ENCODE data around the gene ITGA2B. TPM values are rescaled to one million over a fixed set of nuclear protein-coding genes. Genes with fewer than 3 reads are reported as not detected.
A peak's percentile ranks its signal among the peaks of the same experiment; 100 is the strongest.
"Not testable (repeated sequence)": the region's sequence is repeated elsewhere in the genome, so short reads cannot be mapped to it uniquely, and the experiment has no call there.

ITGA2B gene
- total RNA-seq, 1 donor from 2014 or later, result 0.44 TPM

DNA sequence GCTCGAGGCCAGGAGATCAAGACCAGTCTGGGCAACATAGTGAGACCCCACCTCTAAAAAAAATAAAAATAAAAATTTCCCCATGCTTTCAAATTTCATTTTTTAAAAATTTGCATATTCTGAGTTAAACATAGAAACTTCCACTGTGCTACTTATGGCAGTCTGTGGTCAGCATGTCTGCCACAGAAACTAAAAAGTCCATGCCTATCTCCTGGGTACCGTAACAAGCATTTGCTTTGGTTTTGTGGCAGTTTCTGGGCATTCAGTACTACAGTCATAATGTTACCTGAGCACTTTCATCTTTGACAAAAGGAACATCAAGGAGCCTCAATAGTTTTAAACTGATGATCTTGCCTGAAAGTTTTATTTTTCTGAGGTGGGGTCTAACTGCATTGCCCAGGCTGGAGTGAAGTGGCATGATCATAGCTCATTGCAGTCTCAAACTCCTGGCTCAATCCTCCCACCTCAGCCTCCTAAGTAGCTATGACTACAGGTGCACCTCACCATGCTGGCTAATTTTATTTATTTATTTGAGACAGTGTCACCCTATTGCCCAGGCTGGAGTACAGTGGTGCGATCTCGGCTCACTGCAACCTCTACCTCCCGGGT is 13.2 kb upstream of the ITGA2B start:
- Mint-ChIP-seq H3K27me3 (ENCODE audit: insufficient read depth) (no peaks in the 10 kb centered on the region), H3K36me3 (ENCODE audit: low read depth) (peaks cover 33% of the 10 kb centered on the region), H3K27ac (peak overlapping the region; percentile 31), H3K9me3 (no peaks in the 10 kb centered on the region), H3K4me1 (ENCODE audit: low read depth) (peaks cover 8% of the 10 kb centered on the region), H3K4me3 (no peak overlapping the region)
- intact Hi-C loops (cut with micrococcal nuclease), result loop anchor here (2.0 kb wide), 1 partner anchor 14 kb away; no protein-coding TSS in a partner anchor
- DNase-seq (ENCODE audit: low spot score), result no peak

DNA sequence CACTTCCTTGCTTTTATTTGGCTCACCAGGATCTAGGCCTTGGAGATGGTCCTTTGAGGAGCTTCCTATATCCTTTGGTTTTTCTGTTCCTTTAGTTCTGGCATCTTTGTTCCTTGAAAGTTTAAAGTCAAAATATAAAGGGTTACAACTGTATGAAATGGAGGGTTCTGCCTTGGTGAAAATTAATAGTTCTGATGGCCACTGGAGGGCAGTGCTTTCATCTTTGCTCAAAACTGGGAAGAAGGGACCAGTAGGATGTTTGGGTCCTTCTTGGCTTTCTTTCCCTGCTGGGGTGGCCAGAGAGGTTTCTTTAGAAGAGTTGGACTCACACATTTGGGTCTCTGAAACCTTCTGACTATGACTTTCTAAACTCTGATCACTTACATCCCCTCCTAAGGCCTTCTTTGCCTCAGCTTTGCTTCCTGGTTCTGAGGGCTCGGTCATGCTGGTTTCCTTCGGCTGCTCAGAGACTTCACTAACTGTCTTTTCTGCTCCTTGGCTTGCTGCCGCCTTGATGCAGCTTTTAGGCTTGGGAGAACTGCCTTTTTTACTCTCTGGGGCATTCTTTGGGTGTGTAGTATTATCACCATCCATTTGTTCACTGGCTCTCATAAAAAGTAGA is 10.9 kb upstream of the ITGA2B start:
- Mint-ChIP-seq H3K27ac (no peak overlapping the region), H3K27me3 (ENCODE audit: insufficient read depth) (no peaks in the 10 kb centered on the region), H3K9me3 (no peaks in the 10 kb centered on the region), H3K4me3 (no peak overlapping the region), H3K36me3 (ENCODE audit: low read depth) (peaks cover 37% of the 10 kb centered on the region), H3K4me1 (ENCODE audit: low read depth) (peaks cover 8% of the 10 kb centered on the region)
- intact Hi-C loops (cut with micrococcal nuclease), result loop anchor here (1.0 kb wide), 1 partner anchor 123 kb away; no protein-coding TSS in a partner anchor
- no peak for DNase-seq (ENCODE audit: low spot score)

DNA sequence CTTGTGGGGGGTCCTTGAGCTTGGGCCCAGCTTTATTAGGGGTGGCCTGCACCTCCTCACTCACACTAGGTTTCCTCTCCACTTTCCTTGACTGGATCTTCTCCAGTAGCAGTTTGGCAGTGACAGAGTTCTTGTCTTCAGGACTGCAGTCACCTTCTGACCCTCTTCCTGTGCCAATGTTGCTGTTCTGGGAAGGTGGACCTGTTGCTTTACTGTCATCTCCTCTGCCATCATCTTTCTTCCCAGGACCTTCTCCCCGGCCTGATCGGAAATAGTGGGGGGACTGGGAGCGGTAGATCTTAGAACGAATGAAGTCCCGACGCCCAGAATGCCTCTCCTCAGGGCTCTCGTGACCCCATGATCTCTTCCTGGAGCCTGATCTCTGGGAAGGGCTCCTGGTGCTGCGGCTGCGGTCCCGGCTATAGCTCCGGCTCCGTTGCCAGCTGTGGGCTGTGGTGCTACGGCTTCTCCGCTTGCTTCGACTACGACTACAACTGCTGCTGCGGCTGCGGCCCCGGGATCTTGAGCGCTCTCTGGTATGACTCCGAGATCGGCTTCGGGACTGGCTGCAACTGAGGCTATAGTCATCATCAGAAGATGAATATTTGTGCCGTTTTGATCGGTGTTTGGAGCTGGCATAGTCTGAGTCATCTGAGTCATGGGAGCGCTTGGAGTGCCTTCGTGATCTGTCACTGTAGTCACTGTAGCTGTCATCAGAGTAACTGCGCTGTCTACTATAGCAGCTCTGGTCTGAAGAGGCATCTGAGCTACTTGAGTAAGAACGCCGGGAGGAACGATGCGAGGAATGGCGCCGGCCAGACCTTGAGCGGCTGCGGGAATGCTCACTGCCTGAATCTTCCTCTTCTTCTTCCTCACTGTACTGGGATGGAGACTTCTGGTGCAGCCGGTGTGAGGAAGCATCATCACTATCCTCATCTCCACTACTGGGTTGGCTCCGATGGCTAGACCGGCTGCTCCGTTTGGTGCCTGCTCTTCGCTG is 9.5 kb upstream of the ITGA2B start:
- no peaks in the 10 kb centered on the region for H3K9me3 Mint-ChIP-seq
- no peaks in the 10 kb centered on the region for H3K27me3 Mint-ChIP-seq (ENCODE audit: insufficient read depth)
- H3K27ac Mint-ChIP-seq, result no peak overlapping the region
- no peak for DNase-seq (ENCODE audit: low spot score)
- intact Hi-C loops (cut with micrococcal nuclease), result no loop called here
- no peak overlapping the region for H3K4me3 Mint-ChIP-seq
- peaks cover 35% of the 10 kb centered on the region for H3K36me3 Mint-ChIP-seq (ENCODE audit: low read depth)
- peaks cover 8% of the 10 kb centered on the region for H3K4me1 Mint-ChIP-seq (ENCODE audit: low read depth)

DNA sequence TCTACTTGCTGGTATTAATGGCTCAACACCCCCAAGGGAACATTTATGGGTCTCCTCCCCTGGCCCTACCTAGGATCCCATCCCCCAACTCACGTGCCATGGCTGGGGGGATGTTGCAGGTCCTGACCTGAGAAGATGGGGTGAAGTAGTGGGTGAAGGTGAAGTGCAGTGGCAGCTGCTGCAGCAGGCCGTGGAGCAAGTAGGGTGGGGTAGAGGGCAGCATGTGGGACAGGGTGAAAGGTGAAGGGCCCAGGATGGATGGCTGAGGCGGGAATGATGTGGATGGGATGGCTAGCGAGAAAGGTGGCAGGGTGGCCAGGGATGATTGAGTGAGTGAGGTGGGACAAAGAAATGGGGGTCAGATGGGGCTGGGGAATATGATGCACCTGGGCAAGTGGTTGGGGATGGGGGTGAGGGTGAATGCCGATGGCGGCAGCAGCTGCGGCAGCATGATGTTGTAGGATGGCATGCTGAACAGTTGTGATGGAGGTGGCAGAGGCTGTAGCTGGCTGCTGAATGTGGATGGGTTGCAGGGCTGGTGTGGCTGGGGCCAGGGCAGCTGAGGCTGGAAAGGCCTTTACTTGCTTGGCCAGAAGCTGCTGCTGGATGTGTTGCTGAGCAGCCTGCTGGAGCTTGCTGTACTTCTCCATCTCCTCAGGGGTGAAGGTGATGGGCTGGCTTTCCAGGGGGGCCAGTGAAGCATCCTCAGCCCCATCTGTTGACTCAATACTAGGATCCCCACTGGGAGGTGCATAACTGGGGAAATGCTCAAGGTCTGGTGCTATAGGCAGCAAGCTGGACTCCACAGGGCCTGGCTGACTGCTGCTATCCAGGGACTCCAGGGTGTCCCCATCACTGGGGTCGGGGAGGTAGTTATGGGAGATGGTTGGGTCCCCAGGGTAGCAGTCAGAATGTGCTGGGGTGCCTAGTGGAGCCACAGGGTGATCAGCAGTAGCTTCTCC is 8.3 kb upstream of the ITGA2B start:
- Mint-ChIP-seq H3K9me3 (no peaks in the 10 kb centered on the region), H3K27ac (no peak overlapping the region), H3K36me3 (ENCODE audit: low read depth) (peaks cover 33% of the 10 kb centered on the region), H3K27me3 (ENCODE audit: insufficient read depth) (no peaks in the 10 kb centered on the region), H3K4me3 (no peak overlapping the region), H3K4me1 (ENCODE audit: low read depth) (peaks cover 12% of the 10 kb centered on the region)
- intact Hi-C loops (cut with micrococcal nuclease), result no loop called here
- no peak for DNase-seq (ENCODE audit: low spot score)

DNA sequence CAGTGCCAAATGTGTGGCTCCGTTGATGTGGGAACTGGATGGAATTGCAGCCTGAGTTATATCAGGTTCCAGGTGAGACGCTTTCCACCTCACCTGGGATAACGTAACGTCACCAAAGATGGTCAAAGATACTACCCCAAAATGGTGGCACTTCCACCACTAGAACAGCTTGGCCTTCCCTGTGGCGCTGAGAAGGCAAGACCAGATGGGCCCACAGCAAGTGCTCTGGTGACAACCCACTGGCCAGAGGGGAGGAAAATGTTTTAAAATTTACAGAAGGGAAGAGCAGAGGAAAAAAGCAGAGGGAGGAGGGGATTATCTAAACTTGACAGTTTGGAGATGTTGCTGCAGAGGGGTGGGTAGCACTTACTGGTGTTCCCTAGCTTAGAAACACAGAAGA is 7.5 kb upstream of the ITGA2B start:
- H3K4me3 Mint-ChIP-seq, result no peak overlapping the region
- H3K4me1 Mint-ChIP-seq (ENCODE audit: low read depth), result peaks cover 7% of the 10 kb centered on the region
- no peak for DNase-seq (ENCODE audit: low spot score)
- intact Hi-C loops (cut with micrococcal nuclease), result no loop called here
- H3K9me3 Mint-ChIP-seq, result no peaks in the 10 kb centered on the region
- no peak overlapping the region for H3K27ac Mint-ChIP-seq
- H3K36me3 Mint-ChIP-seq (ENCODE audit: low read depth), result peaks cover 30% of the 10 kb centered on the region
- no peaks in the 10 kb centered on the region for H3K27me3 Mint-ChIP-seq (ENCODE audit: insufficient read depth)

DNA sequence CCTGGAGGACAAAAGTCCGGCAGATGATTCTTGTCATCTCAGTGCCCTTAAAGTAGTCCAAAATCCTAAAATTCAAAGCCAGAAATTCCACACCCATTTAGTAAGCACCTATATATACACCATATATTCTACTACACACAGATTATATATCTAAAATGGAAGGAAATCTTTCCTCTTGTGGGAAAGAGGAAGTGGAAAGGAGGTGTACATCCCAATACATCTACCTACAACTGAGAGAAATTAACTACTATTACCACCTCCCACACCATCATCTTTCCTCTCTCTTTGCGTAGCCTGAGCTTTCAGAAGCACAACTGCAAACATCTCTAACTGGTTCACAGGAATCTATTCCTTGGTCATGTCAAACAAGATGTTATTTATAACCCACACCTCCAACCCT is 5.4 kb upstream of the ITGA2B start:
- no peaks in the 10 kb centered on the region for H3K9me3 Mint-ChIP-seq
- peaks cover 7% of the 10 kb centered on the region for H3K4me1 Mint-ChIP-seq (ENCODE audit: low read depth)
- no peaks in the 10 kb centered on the region for H3K27me3 Mint-ChIP-seq (ENCODE audit: insufficient read depth)
- H3K36me3 Mint-ChIP-seq (ENCODE audit: low read depth), result peaks cover 22% of the 10 kb centered on the region
- no peak overlapping the region for H3K27ac Mint-ChIP-seq
- DNase-seq (ENCODE audit: low spot score), result no peak
- intact Hi-C loops (cut with micrococcal nuclease), result no loop called here
- no peak overlapping the region for H3K4me3 Mint-ChIP-seq

DNA sequence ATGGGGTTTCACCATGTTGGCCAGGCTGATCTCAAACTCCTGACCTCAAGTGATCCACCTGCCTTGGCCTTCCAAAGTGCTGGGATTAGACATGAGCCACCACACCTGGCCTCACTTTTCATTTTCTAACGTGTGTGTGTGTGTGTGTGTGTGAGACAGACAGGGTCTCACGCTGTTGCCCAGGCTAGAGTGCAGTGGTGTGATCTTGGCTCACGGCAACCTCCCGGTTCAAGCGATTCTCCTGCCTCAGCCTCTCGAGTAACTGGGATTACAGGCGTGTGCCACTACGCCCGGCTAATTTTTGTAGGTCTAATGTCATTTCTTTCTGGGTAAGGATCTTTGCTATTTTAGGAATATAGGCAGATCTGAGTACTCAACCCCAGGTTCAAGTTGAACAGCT is 4.7 kb upstream of the ITGA2B start:
- H3K36me3 Mint-ChIP-seq (ENCODE audit: low read depth), result peaks cover 16% of the 10 kb centered on the region
- H3K27me3 Mint-ChIP-seq (ENCODE audit: insufficient read depth); H3K27ac Mint-ChIP-seq; intact Hi-C loops (cut with micrococcal nuclease); H3K9me3 Mint-ChIP-seq; DNase-seq (ENCODE audit: low spot score); H3K4me3 Mint-ChIP-seq: not testable (repeated sequence)
- H3K4me1 Mint-ChIP-seq (ENCODE audit: low read depth), result peaks cover 13% of the 10 kb centered on the region

DNA sequence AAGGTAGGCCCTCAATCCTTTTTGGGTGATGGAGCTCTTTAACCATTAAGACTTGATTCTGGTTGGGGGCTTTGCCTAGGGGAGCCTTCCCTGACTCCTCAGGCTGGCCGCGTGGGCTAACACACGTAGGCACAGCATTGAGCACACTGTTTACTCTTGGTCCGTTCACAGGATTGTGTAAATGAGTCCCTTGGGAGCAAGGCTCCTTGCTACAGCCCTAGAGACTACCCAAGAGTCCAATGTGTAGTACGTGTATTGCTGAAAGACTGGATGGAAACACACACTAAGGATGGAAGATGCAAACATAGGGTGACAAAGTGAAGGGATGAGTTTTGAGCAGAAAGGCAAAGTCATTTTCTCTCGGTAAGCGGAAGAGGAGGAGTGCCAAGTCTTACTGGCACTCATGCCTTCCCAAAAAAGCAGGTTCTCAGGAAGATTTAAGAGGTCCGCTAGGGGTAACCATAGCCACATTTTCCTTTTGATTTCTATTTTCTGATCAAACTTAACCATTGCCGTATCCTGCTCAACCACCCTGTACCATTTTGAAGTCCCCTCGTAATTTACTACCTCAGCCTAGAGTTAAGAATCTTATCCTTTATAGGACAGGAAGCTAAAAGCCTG is 911 bp upstream of the ITGA2B start:
- H3K36me3 Mint-ChIP-seq (ENCODE audit: low read depth), result no peaks in the 10 kb centered on the region
- intact Hi-C loops (cut with micrococcal nuclease), result no loop called here
- no peak overlapping the region for H3K27ac Mint-ChIP-seq

DNA sequence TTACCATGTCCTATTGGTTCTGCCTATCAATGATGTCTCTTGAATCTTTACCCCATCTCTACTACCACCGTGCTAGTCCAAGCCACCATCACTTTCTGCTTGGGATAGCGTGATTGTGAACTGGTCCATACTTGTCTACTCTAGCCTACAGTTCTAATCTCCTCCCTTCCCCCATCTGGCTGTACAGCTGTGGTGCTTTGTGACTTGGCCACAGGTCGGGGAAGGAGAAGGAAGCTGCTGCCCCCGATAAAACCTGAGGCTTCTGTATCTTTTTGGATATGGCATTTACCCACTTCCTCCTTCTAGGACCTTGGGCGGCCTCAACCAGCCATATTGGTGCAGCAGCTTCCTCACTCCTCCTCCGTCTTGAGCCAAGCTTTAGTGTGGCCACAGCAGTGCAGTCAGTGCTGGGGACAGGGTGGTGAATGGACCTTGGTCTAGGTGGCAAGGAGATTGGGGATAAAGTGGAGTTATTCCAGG is 314 bp upstream of the ITGA2B start:
- Mint-ChIP-seq H3K27ac (no peak overlapping the region), H3K4me3 (no peak overlapping the region), H3K27me3 (ENCODE audit: insufficient read depth) (peaks cover 12% of the 10 kb centered on the region), H3K9me3 (no peaks in the 10 kb centered on the region), H3K4me1 (ENCODE audit: low read depth) (peaks cover 13% of the 10 kb centered on the region), H3K36me3 (ENCODE audit: low read depth) (no peaks in the 10 kb centered on the region)
- DNase-seq (ENCODE audit: low spot score), result no peak
- intact Hi-C loops (cut with micrococcal nuclease), result no loop called here

More for the DNA sequence above, 911 bp upstream of the ITGA2B start:
- no peak for DNase-seq (ENCODE audit: low spot score)
- peaks cover 13% of the 10 kb centered on the region for H3K4me1 Mint-ChIP-seq (ENCODE audit: low read depth)
- H3K4me3 Mint-ChIP-seq, result no peak overlapping the region
- no peaks in the 10 kb centered on the region for H3K9me3 Mint-ChIP-seq
- H3K27me3 Mint-ChIP-seq (ENCODE audit: insufficient read depth), result peaks cover 10% of the 10 kb centered on the region

DNA sequence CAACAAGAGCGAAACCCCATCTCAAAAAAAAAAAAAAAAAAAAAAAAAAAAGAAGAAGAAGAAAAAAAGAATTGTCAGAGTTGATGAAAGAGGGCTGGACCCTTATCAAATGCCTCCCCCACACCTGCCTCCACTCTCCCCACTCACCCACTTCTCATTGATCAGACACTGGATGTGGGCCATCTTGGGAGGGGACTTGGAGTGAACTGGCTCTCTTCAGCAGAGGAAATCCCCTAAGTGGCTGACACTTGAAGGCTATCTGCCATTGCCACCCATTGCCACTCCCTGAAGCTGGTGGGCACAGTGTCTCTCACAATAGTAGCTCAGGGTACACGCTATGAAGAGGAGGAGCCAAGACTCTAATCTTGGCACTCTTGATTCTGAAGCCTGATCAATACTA is 1.6 kb downstream of the ITGA2B start:
- no peaks in the 10 kb centered on the region for H3K9me3 Mint-ChIP-seq
- no peak overlapping the region for H3K4me3 Mint-ChIP-seq
- peaks cover 16% of the 10 kb centered on the region for H3K27me3 Mint-ChIP-seq (ENCODE audit: insufficient read depth)
- no peak overlapping the region for H3K27ac Mint-ChIP-seq
- H3K36me3 Mint-ChIP-seq (ENCODE audit: low read depth), result no peaks in the 10 kb centered on the region
- intact Hi-C loops (cut with micrococcal nuclease), result no loop called here
- DNase-seq (ENCODE audit: low spot score), result no peak
- peaks cover 6% of the 10 kb centered on the region for H3K4me1 Mint-ChIP-seq (ENCODE audit: low read depth)

DNA sequence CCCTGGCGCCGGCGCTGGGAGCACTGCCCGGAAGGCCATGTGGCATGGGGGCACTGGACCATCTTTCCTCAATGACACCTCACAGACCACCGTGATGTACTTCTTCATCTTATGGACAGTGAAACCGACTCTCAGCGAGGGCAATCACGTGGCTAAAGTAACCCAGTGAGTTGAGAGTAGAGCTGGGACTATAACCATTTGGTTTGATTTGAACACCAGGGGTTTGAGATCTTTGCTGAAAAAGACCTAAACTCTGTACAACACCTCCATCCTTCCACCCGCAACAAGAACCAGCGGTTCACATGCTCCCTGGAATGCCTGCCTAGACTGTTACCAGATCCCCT is 3.3 kb downstream of the ITGA2B start:
- intact Hi-C loops (cut with micrococcal nuclease), result no loop called here
- Mint-ChIP-seq H3K4me1 (ENCODE audit: low read depth) (peaks cover 6% of the 10 kb centered on the region), H3K27me3 (ENCODE audit: insufficient read depth) (peaks cover 24% of the 10 kb centered on the region), H3K27ac (no peak overlapping the region), H3K4me3 (peak overlapping the region; percentile 73), H3K9me3 (no peaks in the 10 kb centered on the region), H3K36me3 (ENCODE audit: low read depth) (no peaks in the 10 kb centered on the region)
- no peak for DNase-seq (ENCODE audit: low spot score)

Data from activated T-helper 1 cell treated with anti-CD3 and anti-CD28 coated beads, Interleukin-12 subunit alpha, Interleukin-12 subunit beta, Interleukin-2, Interleukin-4 antibody, amounts not matched to agents 30 ng/mL and 10 ng/mL and 1 ng/mL, durations not matched to agents 14 hours and 24 hours and 36 hours (primary cell).